ENCODE measurements around the gene STXBP6. TPM values are rescaled to one million over a fixed set of nuclear protein-coding genes. Genes with fewer than 3 reads are reported as not detected.

The STXBP6 gene
- total and polyA plus RNA-seq, 2 of the 13 experiments (the other 11 are each of a cell fraction or from before 2014, with no cell fraction given) = 35.3 to 42.8 TPM

DNA sequence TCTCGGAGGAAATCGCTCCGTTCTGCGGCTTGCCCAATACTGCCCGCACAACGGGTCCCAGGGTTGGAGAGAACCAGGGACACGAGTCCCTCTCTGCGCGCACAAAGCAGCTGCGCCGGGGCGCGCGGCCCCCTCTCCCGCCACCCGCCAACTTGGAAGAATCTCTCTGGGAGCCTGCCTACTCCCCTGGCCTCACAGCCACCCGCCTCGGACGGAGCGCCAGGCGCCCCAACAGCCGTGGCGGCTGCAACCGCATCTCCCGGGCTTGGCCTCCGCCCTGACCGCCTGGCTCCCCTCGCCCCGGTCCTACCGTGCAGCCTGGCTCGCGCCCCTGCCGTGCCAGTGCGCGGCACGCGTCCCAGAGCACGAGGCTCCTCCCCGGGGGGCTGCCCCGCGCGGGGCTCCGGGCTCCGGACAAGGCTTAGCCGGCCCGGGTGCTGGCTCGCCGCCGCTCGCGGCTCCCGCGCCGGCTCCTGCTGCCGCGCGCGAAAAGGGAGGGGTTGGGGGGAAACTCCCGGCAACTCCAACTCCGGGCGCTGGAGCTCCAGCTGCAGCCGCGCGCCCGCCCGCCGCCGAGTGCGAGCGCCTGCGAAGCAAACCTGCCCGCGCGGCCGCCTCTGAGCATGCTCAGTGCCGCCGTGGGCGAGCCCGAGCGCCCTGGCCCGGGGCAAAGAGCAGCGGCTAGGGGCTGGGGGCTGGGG, at the start of gene STXBP6 (continued):
- TF ChIP-seq, protein P1, sequence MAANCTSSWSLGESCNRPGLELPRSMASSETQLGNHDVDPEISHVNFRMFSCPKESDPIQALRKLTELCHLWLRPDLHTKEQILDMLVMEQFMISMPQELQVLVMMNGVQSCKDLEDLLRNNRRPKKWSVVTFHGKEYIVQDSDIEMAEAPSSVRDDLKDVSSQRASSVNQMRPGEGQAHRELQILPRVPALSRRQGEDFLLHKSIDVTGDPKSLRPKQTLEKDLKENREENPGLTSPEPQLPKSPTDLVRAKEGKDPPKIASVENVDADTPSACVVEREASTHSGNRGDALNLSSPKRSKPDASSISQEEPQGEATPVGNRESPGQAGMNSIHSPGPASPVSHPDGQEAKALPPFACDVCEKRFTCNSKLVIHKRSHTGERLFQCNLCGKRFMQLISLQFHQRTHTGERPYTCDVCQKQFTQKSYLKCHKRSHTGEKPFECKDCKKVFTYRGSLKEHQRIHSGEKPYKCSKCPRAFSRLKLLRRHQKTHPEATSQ (CRISPR knock-in tag; IDR thresholded peaks at IDR 0.05; ENCODE audit: borderline replicate concordance) = no peak
- TF ChIP-seq ZFP1 (CRISPR knock-in tag; IDR thresholded peaks at IDR 0.05) = no peak
- TF ChIP-seq RBAK (CRISPR knock-in tag; IDR thresholded peaks at IDR 0.05) = no peak
- peak; percentile 98 for TF ChIP-seq HNRNPK (IDR thresholded peaks at IDR 0.05; ENCODE audit: low read depth, low read length, poor library complexity, severe bottlenecking)
- TF ChIP-seq, protein P2, sequence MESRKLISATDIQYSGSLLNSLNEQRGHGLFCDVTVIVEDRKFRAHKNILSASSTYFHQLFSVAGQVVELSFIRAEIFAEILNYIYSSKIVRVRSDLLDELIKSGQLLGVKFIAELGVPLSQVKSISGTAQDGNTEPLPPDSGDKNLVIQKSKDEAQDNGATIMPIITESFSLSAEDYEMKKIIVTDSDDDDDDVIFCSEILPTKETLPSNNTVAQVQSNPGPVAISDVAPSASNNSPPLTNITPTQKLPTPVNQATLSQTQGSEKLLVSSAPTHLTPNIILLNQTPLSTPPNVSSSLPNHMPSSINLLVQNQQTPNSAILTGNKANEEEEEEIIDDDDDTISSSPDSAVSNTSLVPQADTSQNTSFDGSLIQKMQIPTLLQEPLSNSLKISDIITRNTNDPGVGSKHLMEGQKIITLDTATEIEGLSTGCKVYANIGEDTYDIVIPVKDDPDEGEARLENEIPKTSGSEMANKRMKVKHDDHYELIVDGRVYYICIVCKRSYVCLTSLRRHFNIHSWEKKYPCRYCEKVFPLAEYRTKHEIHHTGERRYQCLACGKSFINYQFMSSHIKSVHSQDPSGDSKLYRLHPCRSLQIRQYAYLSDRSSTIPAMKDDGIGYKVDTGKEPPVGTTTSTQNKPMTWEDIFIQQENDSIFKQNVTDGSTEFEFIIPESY (CRISPR knock-in tag; IDR thresholded peaks at IDR 0.05) = peak; percentile 6; the same call in 1 of the 2 replicates
- TF ChIP-seq, protein P3, sequence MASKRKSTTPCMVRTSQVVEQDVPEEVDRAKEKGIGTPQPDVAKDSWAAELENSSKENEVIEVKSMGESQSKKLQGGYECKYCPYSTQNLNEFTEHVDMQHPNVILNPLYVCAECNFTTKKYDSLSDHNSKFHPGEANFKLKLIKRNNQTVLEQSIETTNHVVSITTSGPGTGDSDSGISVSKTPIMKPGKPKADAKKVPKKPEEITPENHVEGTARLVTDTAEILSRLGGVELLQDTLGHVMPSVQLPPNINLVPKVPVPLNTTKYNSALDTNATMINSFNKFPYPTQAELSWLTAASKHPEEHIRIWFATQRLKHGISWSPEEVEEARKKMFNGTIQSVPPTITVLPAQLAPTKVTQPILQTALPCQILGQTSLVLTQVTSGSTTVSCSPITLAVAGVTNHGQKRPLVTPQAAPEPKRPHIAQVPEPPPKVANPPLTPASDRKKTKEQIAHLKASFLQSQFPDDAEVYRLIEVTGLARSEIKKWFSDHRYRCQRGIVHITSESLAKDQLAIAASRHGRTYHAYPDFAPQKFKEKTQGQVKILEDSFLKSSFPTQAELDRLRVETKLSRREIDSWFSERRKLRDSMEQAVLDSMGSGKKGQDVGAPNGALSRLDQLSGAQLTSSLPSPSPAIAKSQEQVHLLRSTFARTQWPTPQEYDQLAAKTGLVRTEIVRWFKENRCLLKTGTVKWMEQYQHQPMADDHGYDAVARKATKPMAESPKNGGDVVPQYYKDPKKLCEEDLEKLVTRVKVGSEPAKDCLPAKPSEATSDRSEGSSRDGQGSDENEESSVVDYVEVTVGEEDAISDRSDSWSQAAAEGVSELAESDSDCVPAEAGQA (IDR thresholded peaks at IDR 0.05; ENCODE audit: low read depth) = no peak
- TF ChIP-seq, protein P3 (CRISPR knock-in tag; IDR thresholded peaks at IDR 0.05; ENCODE audit: borderline replicate concordance) = peak; percentile 55; the same call in 1 of the 2 replicates
- TF ChIP-seq GLMP (CRISPR knock-in tag; IDR thresholded peaks at IDR 0.05; ENCODE audit: borderline replicate concordance) = no peak
- no peak for TF ChIP-seq MBNL3 (CRISPR knock-in tag; conservative IDR thresholded peaks at IDR 0.05)
- peak; percentile 93; the same call in 1 of the 2 replicates for TF ChIP-seq ZNF749 (CRISPR knock-in tag; IDR thresholded peaks at IDR 0.05; ENCODE audit: borderline replicate concordance)
- TF ChIP-seq NFRKB (IDR thresholded peaks at IDR 0.05) = no peak
- TF ChIP-seq DBP (CRISPR knock-in tag; IDR thresholded peaks at IDR 0.05; ENCODE audit: not compliant biosample characterization) = no peak
- peak; percentile 39; the same call in 1 of the 2 replicates for TF ChIP-seq ZFP90 (CRISPR knock-in tag; IDR thresholded peaks at IDR 0.05; ENCODE audit: borderline replicate concordance)
- 0 out of 2 replicates have a peak, but pooled peaks have one; percentile 2 for TF ChIP-seq ZNF350 (CRISPR knock-in tag; IDR thresholded peaks at IDR 0.05; ENCODE audit: borderline replicate concordance, low read depth)
- no peak for TF ChIP-seq TGIF2 (CRISPR knock-in tag; IDR thresholded peaks at IDR 0.05)
- TF ChIP-seq ZNF614 (CRISPR knock-in tag; IDR thresholded peaks at IDR 0.05; ENCODE audit: borderline replicate concordance) = no peak
- TF ChIP-seq FOXP1 (IDR thresholded peaks at IDR 0.05) = no peak
- 0 out of 2 replicates have a peak, but pooled peaks have one; percentile 4 for TF ChIP-seq FOXP1 (CRISPR knock-in tag; IDR thresholded peaks at IDR 0.05)

Measured in HepG2 (cell line).